ENCODE data around the gene DCAF5.

DCAF5 gene

DNA sequence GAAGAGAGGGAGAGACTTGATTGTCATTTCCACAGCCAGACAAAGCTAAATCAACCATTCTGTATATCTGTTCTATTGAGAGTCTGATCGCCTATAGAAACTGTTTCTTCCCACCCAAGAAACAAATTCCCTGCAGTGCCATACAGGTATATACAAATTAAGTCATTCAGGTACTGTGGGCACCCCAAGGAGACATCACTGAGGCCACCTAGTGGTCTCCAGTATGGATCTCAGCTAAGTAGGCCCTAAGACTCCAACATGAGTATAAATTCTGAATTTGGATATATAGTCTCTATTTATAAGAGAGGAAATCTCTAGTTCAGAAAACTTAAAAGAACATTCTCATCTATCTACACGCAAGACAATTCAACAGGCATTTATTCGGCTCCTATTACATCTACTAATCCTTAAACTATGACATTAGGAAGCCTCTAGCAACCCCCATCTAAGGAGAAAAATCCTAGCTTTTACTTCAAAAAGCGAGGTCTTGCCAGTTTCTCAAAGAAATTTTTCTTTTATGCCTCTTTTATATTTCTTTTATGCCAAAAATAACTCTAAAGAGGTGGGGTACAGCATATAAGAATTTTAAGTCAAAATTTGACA, 62.6 kb downstream of the DCAF5 start:
- Histone ChIP-seq H3K9me2 (replicated peaks; ENCODE audit: insufficient read depth, low read length) (no peaks in the 10 kb centered on the region), H3K27ac (ENCODE audit: low read length) (no peak overlapping the region), H3K9me3 (replicated peaks; ENCODE audit: insufficient read depth, low read length) (no peaks in the 10 kb centered on the region), H3K27me3 (replicated peaks; ENCODE audit: insufficient read depth, low read length) (no peaks in the 10 kb centered on the region), H3K9ac (ENCODE audit: low read length) (no peak overlapping the region), H2AFZ (ENCODE audit: low read length) (no peak overlapping the region), H3K79me2 (ENCODE audit: low read length) (no peaks in the 10 kb centered on the region), H3K4me2 (ENCODE audit: low read depth, low read length) (no peak overlapping the region), H3F3A (ENCODE audit: insufficient read depth, low read length) (no peaks in the 10 kb centered on the region), H3K4me3 (ENCODE audit: low read length) (no peak overlapping the region), H3K4me1 (ENCODE audit: low read length) (no peaks in the 10 kb centered on the region), H4K20me1 (ENCODE audit: insufficient read depth, low read length) (no peaks in the 10 kb centered on the region), H3K36me3 (replicated peaks; ENCODE audit: insufficient read depth, low read length) (no peaks in the 10 kb centered on the region)
- TF ChIP-seq EZH2 (optimal IDR thresholded peaks at IDR 0.05; ENCODE audit: low read depth, low read length): no peak
- no peak for TF ChIP-seq EZH2phosphoT487 (IDR thresholded peaks at IDR 0.05; ENCODE audit: low read length)
- TF ChIP-seq, protein P1, sequence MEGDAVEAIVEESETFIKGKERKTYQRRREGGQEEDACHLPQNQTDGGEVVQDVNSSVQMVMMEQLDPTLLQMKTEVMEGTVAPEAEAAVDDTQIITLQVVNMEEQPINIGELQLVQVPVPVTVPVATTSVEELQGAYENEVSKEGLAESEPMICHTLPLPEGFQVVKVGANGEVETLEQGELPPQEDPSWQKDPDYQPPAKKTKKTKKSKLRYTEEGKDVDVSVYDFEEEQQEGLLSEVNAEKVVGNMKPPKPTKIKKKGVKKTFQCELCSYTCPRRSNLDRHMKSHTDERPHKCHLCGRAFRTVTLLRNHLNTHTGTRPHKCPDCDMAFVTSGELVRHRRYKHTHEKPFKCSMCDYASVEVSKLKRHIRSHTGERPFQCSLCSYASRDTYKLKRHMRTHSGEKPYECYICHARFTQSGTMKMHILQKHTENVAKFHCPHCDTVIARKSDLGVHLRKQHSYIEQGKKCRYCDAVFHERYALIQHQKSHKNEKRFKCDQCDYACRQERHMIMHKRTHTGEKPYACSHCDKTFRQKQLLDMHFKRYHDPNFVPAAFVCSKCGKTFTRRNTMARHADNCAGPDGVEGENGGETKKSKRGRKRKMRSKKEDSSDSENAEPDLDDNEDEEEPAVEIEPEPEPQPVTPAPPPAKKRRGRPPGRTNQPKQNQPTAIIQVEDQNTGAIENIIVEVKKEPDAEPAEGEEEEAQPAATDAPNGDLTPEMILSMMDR (IDR thresholded peaks at IDR 0.05; ENCODE audit: low read length): peak; percentile 41
- peak; percentile 6 for DNase-seq

DNA sequence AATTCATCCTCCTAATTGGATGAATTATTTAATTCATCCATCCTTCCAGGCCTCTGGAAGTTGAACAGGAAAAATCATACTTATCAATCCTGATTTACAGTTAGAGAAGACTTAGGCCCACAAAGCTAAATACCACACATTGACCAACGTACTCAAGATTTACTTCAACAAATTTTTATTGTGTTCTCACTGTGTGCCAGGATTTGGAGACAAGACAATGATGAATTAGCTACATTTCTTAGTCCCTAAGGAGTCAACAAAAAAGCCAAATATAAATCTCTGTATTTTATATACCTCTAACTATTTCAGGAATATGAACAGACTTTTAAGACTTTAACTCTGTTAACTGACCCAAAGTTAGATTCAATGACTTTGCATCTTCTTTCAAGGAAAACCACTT, 63.9 kb downstream of the DCAF5 start:
- no peak overlapping the region for H3K27ac ChIP-seq (ENCODE audit: low read length)
- H3K27me3 ChIP-seq (replicated peaks; ENCODE audit: insufficient read depth, low read length): no peaks in the 10 kb centered on the region
- no peak overlapping the region for H2AFZ ChIP-seq (ENCODE audit: low read length)
- H3K9me2 ChIP-seq (replicated peaks; ENCODE audit: insufficient read depth, low read length): no peaks in the 10 kb centered on the region
- no peaks in the 10 kb centered on the region for H3K4me1 ChIP-seq (ENCODE audit: low read length)
- no peak overlapping the region for H3K4me3 ChIP-seq (ENCODE audit: low read length)
- no peaks in the 10 kb centered on the region for H3K9me3 ChIP-seq (replicated peaks; ENCODE audit: insufficient read depth, low read length)
- H3K4me2 ChIP-seq (ENCODE audit: low read depth, low read length): no peak overlapping the region
- DNase-seq: no peak
- H3F3A ChIP-seq (ENCODE audit: insufficient read depth, low read length): no peaks in the 10 kb centered on the region
- H3K36me3 ChIP-seq (replicated peaks; ENCODE audit: insufficient read depth, low read length): no peaks in the 10 kb centered on the region
- no peak overlapping the region for H3K9ac ChIP-seq (ENCODE audit: low read length)
- no peaks in the 10 kb centered on the region for H4K20me1 ChIP-seq (ENCODE audit: insufficient read depth, low read length)
- TF ChIP-seq, protein P1 (IDR thresholded peaks at IDR 0.05; ENCODE audit: low read length): no peak
- TF ChIP-seq EZH2 (optimal IDR thresholded peaks at IDR 0.05; ENCODE audit: low read depth, low read length) (no peak), EZH2phosphoT487 (IDR thresholded peaks at IDR 0.05; ENCODE audit: low read length) (no peak)
- H3K79me2 ChIP-seq (ENCODE audit: low read length): no peaks in the 10 kb centered on the region

DNA sequence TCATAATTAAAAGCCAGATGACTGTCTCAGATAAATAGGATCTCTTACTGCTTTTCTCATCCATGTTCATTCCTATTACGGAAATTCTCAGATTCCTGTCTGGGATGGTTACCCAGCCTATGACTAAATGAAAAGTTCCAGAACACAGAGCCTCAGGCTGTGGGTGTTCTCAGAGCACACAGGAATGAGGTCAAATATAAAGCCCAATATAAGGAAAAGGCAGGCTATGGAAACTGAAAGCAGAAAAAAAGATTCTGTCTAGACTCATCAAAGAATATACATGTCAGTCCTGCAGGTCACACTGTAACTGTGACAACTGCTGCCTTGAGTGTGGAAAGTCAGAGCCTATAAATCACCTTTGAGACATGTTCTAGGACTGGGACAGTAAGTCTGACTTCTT, 64.3 kb downstream of the DCAF5 start:
- Histone ChIP-seq H3K36me3 (replicated peaks; ENCODE audit: insufficient read depth, low read length) (no peaks in the 10 kb centered on the region), H3K9me2 (replicated peaks; ENCODE audit: insufficient read depth, low read length) (no peaks in the 10 kb centered on the region), H3K4me1 (ENCODE audit: low read length) (no peaks in the 10 kb centered on the region), H3K27me3 (replicated peaks; ENCODE audit: insufficient read depth, low read length) (no peaks in the 10 kb centered on the region), H2AFZ (ENCODE audit: low read length) (no peak overlapping the region), H4K20me1 (ENCODE audit: insufficient read depth, low read length) (no peaks in the 10 kb centered on the region), H3K79me2 (ENCODE audit: low read length) (no peaks in the 10 kb centered on the region), H3K4me3 (ENCODE audit: low read length) (no peak overlapping the region), H3K4me2 (ENCODE audit: low read depth, low read length) (no peak overlapping the region), H3K9ac (ENCODE audit: low read length) (no peak overlapping the region), H3F3A (ENCODE audit: insufficient read depth, low read length) (no peaks in the 10 kb centered on the region), H3K9me3 (replicated peaks; ENCODE audit: insufficient read depth, low read length) (no peaks in the 10 kb centered on the region), H3K27ac (ENCODE audit: low read length) (no peak overlapping the region)
- TF ChIP-seq, protein P1 (IDR thresholded peaks at IDR 0.05; ENCODE audit: low read length): no peak
- TF ChIP-seq EZH2phosphoT487 (IDR thresholded peaks at IDR 0.05; ENCODE audit: low read length) (no peak), EZH2 (optimal IDR thresholded peaks at IDR 0.05; ENCODE audit: low read depth, low read length) (no peak)
- peak; percentile 6 for DNase-seq

Data from MM.1S (cell line).